NCI-H82 treated with DMSO at 0.1 percent for 48 hours (cell line): ENCODE results near the gene ATF1.
A peak's percentile ranks its signal among the peaks of the same experiment; 100 is the strongest.

ENCODE experiments used
- DNase-seq: peaks from one replicate; lab custom pipeline; 2025; ENCODE audit not compliant: unreplicated experiment; lab: John Stamatoyannopoulos, UW

Gene ATF1

GRCh38 chr12:50763639-50764285, at the start of gene ATF1:
ATF1 (plus strand) TSS chr12:50764101; CDS start chr12:50780146, 16,045 bp downstream.
- peak; percentile 64 for DNase-seq

DNA sequence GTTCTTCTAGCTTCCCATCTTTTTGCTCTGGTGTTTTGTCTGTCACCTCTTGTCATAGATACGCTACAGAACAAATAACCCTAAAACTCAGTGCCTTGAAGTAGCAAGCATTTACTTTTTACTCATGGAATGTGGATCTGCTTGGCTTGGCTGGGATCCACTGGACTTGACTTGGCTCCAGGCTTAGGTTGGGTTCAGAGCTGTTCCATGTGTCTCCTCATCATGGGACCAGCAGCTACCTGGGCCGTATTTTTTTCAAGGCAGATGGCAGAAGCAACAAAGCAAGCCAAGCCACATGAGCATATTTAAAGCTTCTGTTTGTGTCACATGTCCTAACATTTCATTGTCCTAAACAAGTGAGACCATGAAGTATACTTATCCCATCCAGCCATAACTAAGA, 48.7 kb upstream of the ATF1 start:
- no peak for DNase-seq

- DNase-seq: no peak
These were observed 45.1 kb upstream of the ATF1 start for GRCh38 chr12:50718760-50719159.

- no peak for DNase-seq
These were observed 43.8 kb upstream of the ATF1 start for GRCh38 chr12:50720085-50720484.

- no peak for DNase-seq
These were observed 43.4 kb upstream of the ATF1 start for GRCh38 chr12:50720501-50720900.

GRCh38 chr12:50723865-50724264, 40.0 kb upstream of the ATF1 start:
- DNase-seq: no peak

DNA sequence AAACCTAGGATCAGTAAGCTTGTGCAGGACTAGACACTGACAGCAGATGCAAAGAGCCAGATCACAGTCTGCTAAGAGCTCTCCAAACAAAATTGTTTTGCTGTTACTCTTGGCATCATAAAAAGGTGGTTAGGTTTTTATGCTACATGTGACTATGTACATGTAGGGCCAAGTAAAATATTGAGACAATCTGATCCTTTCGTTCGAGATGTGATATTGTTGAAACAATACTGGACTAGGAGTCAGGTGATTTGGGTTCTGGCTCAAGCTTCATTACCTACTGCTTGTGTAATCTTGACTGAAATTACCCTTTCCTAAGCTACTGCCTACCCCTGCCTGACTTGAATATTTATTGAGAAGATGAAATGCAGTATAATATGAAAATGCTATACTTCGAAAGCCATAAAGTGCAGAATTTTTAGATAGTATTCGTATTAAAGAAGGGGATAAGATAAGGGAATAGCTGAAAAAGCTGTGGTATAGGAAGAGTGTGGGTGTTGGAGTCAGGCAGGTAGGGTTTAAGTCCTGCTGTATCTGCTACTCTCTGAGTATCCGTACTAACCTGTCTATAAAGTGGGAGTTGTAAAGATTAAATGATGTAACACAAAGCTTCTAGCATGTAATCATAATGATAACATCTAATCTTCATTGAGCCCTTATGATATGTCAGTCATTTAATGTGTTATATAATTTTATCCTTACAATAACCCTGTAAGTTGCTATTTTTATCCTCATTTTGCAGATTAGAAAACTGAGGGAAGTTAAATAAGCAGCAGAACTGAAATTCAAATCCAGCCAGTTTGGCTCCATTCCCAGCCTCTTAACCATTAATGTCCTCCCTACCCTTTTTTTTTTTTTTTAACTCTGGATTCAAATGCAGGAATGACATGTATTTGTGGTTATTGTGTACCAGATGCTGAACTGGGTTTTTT, 38.6 kb upstream of the ATF1 start:
- DNase-seq: no peak

- no peak for DNase-seq
These were observed 36.4 kb upstream of the ATF1 start for GRCh38 chr12:50727466-50727865.

DNA sequence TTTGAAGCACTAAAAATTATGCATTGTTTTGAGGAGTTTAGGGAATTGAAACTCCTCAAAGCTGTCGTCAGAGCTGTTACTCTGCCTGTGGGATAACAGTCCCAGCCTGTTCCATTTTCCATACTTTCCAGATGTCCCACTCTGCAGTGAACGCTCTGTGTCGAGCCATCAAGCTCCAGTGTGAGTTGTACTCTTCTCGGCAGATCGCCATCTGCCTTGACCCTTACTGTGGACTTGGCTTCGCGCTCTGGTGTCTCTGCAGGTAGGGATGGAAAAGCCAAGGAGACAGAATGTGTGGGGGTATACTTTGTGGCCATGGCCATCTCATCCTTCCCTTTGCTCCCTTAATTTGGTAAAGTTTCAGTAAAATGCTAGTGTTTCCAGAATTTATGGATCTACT, 35.5 kb upstream of the ATF1 start:
- no peak for DNase-seq

GRCh38 chr12:50728841-50729240, 35.1 kb upstream of the ATF1 start:
- DNase-seq: no peak

GRCh38 chr12:50732591-50732990, 31.3 kb upstream of the ATF1 start:
- no peak for DNase-seq

DNA sequence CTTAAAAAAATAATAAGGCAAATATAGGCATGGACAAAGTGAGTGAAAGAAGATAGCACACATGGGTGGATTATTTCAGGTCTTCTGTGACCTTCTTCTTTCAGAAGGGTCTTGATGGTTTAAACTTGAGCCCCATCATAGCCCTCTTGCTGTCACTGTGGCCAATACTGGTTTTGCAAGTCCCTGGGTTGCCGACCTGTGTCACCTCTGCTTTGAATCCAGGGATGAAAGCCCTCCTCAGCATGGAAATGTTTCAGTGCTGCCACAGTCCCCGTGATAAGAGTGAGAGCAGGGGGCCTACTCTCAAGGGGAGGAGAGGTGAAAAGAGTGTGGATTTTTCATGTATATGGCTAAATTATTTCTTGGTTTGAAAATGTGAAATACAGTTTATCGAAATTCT, 30.2 kb upstream of the ATF1 start:
- DNase-seq: no peak

DNA sequence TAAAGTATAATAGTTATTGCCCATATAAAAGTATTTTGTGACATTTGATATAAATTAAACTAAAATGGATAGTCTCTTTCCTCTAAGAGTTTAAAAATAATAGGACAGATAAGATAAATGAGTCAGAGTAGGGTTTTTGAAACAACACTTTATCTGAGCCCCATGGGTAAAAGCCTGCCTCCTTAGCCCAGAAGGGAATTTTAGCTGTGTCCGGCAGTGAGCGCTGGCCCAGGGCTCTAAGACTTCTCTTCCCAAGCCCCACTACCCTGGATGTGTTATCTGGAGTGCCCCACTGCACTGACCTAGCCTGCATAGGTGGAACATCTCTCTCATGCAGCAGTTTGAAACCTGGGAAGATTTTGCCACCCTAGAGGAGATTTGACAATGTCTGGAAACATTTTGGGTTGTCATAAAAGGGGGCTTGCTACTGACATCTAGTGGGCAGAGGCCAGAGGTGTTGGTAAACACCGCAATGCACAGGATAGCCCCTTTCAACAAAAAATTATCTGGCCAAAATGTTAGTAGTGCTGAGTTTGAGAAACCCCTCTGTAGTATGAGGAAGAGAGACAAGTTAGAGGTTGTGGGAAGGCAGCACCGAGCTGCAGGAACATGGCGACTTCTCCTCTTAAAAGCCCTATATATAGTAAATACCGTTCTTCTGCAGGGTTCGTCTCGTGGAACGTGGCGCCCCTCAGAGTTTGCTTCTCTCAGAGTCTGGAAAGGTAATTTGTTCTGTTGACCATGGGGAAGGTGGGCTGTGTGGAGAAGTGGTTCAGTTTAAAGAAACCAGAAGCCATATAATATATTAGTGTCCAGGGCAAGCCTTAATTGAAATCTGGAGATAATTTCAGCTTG, 29.3 kb upstream of the ATF1 start:
- DNase-seq: no peak

DNA sequence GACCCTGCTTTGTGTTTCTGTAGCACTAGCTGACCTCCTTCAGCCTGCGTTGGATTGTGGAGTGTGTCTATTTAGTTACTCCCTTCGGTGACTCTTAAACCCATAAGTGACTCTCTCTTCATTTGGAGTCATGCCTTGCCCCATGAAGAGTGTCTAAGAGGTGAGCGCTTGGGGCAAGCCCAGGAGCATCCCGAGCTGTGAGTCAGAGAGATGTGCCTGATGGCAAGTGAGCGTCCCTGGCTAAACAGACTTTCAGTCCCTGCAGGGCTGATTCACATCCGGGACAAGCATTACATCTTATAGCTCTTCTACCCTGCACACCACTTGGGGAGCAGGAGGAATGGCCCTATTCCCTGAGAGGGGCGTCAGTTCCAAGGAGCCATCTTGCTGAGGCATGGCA, 24.3 kb upstream of the ATF1 start:
- no peak for DNase-seq

DNA sequence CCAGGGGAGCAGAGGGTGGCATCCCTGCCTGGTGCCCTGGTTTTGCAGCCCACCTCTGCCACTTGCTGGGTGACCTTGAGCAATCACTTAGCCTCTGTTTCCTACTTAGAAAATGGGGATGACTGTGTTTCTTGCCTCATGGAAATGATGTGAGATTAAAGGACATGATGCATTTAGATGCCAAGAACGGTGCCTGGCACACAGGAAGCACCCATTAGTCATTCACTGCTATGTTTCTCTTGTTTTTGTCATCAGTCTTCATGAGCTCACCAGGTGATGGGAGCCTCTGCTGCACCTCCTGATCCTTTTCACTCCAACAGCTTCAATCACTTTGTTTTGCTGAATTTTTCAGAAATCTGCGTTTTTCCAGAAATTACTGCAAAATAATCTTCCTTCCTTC, 23.6 kb upstream of the ATF1 start:
- DNase-seq: no peak

- DNase-seq: no peak
These were observed 21.1 kb upstream of the ATF1 start for GRCh38 chr12:50742776-50743175.

GRCh38 chr12:50745861-50746260, 18.0 kb upstream of the ATF1 start:
- DNase-seq: no peak

- no peak for DNase-seq
These were observed 17.5 kb upstream of the ATF1 start for GRCh38 chr12:50746431-50746830.

DNA sequence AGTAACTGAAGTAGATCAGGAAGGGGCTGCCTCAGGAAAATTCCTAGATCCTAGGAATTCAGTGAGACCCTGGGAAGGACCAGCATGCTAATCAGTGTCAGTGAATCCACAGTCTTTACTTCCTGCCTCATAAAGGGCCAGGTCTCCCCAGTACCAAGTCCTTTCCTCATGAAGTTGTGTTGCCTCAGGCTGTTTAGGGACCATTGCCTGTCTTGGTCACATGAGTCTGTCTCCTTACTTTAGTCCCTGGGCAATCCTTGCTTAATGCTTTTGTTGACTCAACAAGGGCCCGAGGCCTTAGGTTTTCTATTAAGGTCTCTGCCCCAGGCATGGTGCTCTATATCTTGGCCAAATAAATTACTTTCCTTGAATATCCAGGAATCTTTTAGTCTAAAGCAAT, 16.1 kb upstream of the ATF1 start:
- no peak for DNase-seq

- no peak for DNase-seq
These were observed 14.4 kb upstream of the ATF1 start for GRCh38 chr12:50749459-50749882.

DNA sequence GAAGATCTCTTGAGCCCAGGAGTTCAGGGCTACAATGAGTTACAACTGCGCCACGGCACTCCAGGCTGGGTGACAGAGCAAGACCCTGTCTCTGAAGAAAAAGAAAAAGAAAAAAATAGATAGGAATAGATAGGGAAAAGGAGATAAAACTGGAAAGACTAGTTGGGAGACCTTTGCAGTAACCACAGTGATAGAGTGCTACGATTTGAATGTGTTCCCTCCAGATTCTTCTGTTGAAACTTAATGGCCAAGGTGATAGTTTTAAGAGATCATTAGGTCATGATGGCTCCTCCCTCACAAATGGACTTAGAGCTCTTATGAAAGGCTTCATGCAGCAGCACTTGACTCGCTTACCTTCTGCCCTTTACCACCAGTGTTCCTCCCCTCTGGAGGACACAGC, 13.5 kb upstream of the ATF1 start:
- no peak for DNase-seq
